Adipocyte (in vitro differentiated cells): ENCODE data around the gene CADPS.
A peak's percentile ranks its signal among the peaks of the same experiment; 100 is the strongest.

Experiments used
- DNase-seq: peaks from one replicate; pipeline ENCODE4 v3.0.0-alpha.2; 2015; ENCODE audit warnings: low read depth
- H3K27me3 ChIP-seq: replicated peaks from 2 replicates; pipeline ENCODE4 v1.7.0; 2013; ENCODE audit warnings: mild to moderate bottlenecking, low read length, moderate library complexity; ENCODE audit not compliant: control insufficient read depth, insufficient read depth
- H3K36me3 ChIP-seq: 2 replicates; pipeline ENCODE4 v1.7.0; 2013; ENCODE audit warnings: low read length, mild to moderate bottlenecking, moderate library complexity; ENCODE audit not compliant: control insufficient read depth, insufficient read depth, severe bottlenecking
- H3K4me1 ChIP-seq: 2 replicates; pipeline ENCODE4 v1.7.0; 2013; ENCODE audit warnings: mild to moderate bottlenecking, low read length, moderate library complexity; ENCODE audit not compliant: control insufficient read depth, insufficient read depth
- H3K4me3 ChIP-seq: 2 replicates; pipeline ENCODE4 v1.7.0; 2013; ENCODE audit warnings: mild to moderate bottlenecking, low read length, moderate library complexity
- H3K9ac ChIP-seq: 2 replicates; pipeline ENCODE4 v1.7.0; 2013; ENCODE audit warnings: mild to moderate bottlenecking, low read length, moderate library complexity
- H3K9me3 ChIP-seq: 2 replicates; pipeline ENCODE4 v1.7.0; 2013; ENCODE audit warnings: mild to moderate bottlenecking, low read length, moderate library complexity; ENCODE audit not compliant: control insufficient read depth

CADPS gene

DNA sequence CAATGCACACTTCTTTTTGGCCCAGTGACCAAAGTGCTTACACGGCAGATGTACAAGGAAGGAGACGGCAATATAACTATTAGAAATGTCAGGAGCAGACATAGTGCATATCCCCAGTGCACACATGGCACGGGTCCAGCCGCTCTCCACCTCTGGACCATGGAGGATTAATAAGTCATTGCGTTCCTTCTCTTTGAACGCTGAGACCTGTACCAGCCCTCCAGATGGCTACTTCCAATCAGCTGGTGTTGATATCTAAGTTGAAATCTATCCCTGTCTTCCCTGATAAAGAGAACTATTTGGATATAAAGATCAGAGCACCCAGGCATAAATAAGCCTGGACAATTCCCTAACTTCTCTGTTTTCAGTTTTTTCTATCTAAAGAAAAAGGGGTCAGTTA, 212.5 kb downstream of the CADPS start:
- no peak overlapping the region for H3K9ac ChIP-seq
- no peak for DNase-seq
- H3K36me3 ChIP-seq, result no peaks in the 10 kb centered on the region
- peaks cover 35% of the 10 kb centered on the region for H3K27me3 ChIP-seq
- no peaks in the 10 kb centered on the region for H3K4me1 ChIP-seq
- H3K9me3 ChIP-seq, result no peaks in the 10 kb centered on the region
- H3K4me3 ChIP-seq, result no peak overlapping the region

DNA sequence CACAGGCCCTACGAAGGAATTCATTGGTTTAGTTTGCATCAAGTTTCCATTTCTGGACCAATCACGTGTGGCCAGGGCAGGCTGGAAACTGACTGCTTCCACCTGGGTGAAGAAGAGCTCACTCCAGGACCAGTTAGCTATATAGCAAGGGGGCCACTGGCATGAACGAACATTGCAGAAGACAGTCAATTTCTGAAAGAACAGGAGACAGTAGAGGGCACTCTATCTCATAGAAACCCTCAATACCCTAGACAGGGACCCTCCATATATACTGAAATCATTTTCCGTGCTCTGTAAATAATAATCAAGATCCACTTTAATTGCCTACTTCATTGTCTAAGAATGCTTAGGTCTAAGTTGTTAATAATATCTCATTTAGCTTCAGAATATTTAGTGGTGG, 215.6 kb downstream of the CADPS start:
- Histone ChIP-seq H3K36me3 (no peaks in the 10 kb centered on the region), H3K4me3 (no peak overlapping the region), H3K9me3 (no peaks in the 10 kb centered on the region), H3K27me3 (peaks cover 22% of the 10 kb centered on the region), H3K4me1 (no peaks in the 10 kb centered on the region), H3K9ac (no peak overlapping the region)
- DNase-seq, result no peak

DNA sequence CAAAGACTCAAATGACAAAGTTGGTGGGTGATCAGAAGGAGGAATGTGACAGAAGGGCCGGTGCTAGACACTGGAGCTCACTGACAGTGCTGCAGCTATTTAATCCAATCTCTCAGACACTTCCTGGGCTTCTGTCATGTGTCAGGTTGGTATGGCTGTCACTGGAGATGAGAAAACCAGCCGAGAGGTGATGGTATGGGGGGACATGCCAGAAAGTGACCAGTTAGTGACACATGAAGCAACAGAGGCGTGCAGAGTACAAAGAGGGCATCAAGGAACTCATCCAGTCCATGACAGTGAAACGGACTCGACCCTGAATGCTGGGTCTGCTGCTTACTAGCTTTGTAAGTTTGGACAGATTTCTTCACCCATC, 219.5 kb downstream of the CADPS start:
- Histone ChIP-seq H3K4me1 (no peaks in the 10 kb centered on the region), H3K36me3 (no peaks in the 10 kb centered on the region), H3K4me3 (no peak overlapping the region), H3K27me3 (peaks cover 12% of the 10 kb centered on the region), H3K9ac (no peak overlapping the region), H3K9me3 (no peaks in the 10 kb centered on the region)
- DNase-seq, result no peak

DNA sequence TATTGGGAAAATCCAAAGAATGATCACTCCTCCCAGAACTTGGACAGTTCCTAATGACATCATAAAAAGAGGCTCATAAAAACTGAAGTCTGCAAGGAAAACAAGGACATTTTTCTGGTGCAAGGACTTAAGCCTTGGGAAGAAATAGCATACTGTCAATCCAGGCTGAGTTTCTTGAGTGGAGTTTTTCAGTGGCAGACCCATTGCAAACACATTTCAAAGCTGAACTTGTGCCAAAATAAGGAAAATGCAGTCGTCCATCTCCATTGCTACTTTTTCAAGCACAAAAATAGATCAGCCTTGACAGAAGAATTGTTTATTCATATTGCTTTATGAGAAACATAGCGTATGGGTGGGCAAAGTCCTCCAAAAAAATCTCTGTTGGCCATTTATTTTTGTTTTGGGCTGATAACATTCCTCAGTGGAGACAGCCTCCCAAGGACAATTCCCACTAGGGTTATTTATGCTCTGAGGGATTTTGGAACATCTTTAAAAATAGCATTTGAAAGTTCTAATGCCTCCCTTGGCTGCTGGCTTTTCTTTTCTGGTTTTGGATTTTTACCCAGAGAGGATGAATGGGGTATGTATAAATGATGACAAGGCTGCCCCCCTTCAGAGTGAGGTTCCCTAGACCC, 220.0 kb downstream of the CADPS start:
- H3K36me3 ChIP-seq, result no peaks in the 10 kb centered on the region
- H3K27me3 ChIP-seq, result peaks cover 12% of the 10 kb centered on the region
- no peak overlapping the region for H3K9ac ChIP-seq
- no peak for DNase-seq
- no peaks in the 10 kb centered on the region for H3K4me1 ChIP-seq
- H3K4me3 ChIP-seq, result no peak overlapping the region
- H3K9me3 ChIP-seq, result no peaks in the 10 kb centered on the region

DNA sequence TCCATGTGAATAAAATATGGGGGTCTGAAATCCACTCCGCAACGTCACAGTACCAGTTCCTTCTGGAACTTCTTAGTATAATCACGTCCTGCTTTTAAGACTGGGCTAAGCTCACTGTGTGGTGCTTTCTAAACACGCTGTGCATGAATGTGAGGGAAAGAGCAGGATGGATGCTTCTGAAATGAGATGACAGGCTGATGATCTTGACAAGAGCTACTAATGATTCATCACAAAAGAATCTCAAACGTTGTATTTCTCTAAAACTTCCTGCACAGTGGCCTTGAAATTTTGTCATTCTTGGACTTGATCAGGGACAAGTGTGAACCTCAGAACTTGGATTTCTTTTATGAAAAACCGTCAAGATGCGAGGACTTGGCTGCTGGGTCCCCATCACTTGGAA, 221.4 kb downstream of the CADPS start:
- no peaks in the 10 kb centered on the region for H3K36me3 ChIP-seq
- H3K27me3 ChIP-seq, result peaks cover 8% of the 10 kb centered on the region
- no peak overlapping the region for H3K4me3 ChIP-seq
- H3K4me1 ChIP-seq, result no peaks in the 10 kb centered on the region
- no peaks in the 10 kb centered on the region for H3K9me3 ChIP-seq
- no peak overlapping the region for H3K9ac ChIP-seq
- no peak for DNase-seq

DNA sequence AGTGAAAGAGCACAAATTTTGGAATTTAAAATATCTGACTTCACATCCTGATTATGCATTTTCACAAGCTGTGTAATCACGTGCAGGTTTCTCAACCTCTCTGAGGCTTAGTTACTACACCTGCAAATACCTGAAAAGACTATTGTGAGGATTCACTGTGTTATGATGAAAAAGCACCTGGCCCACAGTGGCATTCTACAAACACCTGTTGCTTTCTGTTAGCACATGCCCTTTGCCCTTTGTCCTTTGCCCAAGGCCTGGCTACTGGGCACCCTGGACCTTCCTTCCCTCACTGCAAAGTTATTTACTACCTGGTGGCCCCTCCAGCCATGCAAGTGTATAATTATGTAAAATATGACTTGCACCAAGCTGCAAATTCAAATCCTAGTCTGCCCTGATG, 227.5 kb downstream of the CADPS start:
- H3K36me3 ChIP-seq, result no peaks in the 10 kb centered on the region
- no peak for DNase-seq
- no peaks in the 10 kb centered on the region for H3K9me3 ChIP-seq
- no peak overlapping the region for H3K4me3 ChIP-seq
- no peaks in the 10 kb centered on the region for H3K4me1 ChIP-seq
- H3K27me3 ChIP-seq, result peaks cover 2% of the 10 kb centered on the region
- no peak overlapping the region for H3K9ac ChIP-seq

DNA sequence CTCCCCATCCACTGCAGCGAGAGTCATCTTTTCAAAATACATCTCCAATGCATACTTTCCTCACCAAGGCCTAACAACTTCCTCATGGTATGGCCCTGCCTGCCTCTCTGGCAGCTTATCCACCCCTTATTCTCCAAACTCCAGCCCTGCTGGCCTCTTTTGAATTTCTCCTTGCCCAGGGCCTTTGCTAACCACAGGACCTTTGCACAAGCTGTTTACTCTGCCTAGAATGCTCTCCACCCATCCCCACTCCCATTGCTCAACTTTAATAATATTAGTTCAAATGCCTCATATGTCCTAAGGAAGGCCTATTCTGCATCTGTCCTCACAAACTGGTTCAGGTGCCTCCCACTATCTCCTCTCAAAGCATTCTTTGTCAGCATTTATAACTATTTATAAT, 230.7 kb downstream of the CADPS start:
- H3K4me3 ChIP-seq, result no peak overlapping the region
- no peaks in the 10 kb centered on the region for H3K27me3 ChIP-seq
- no peaks in the 10 kb centered on the region for H3K36me3 ChIP-seq
- no peak overlapping the region for H3K9ac ChIP-seq
- DNase-seq, result no peak
- no peaks in the 10 kb centered on the region for H3K4me1 ChIP-seq
- no peaks in the 10 kb centered on the region for H3K9me3 ChIP-seq

DNA sequence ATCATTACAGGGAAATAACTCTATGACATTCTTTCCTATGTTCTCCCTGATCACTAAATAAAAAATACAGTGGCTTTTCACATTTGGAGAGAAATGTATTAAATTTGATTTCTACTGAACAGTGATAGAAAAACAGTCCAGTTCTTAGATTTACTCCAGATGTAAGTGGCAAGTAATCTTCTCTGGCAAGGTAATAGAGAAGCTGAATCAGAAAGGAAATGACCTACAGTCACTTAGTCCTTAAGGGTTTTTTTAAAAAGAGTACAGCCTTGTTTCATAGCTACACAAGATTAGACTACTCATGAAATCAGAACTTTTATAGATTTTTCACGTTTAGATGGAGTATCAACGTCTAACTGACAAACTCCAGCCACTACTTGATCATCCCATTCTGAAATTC, 236.9 kb downstream of the CADPS start:
- no peak overlapping the region for H3K9ac ChIP-seq
- H3K4me3 ChIP-seq, result no peak overlapping the region
- peaks cover 5% of the 10 kb centered on the region for H3K27me3 ChIP-seq
- no peak for DNase-seq
- no peaks in the 10 kb centered on the region for H3K4me1 ChIP-seq
- no peaks in the 10 kb centered on the region for H3K9me3 ChIP-seq
- no peaks in the 10 kb centered on the region for H3K36me3 ChIP-seq

DNA sequence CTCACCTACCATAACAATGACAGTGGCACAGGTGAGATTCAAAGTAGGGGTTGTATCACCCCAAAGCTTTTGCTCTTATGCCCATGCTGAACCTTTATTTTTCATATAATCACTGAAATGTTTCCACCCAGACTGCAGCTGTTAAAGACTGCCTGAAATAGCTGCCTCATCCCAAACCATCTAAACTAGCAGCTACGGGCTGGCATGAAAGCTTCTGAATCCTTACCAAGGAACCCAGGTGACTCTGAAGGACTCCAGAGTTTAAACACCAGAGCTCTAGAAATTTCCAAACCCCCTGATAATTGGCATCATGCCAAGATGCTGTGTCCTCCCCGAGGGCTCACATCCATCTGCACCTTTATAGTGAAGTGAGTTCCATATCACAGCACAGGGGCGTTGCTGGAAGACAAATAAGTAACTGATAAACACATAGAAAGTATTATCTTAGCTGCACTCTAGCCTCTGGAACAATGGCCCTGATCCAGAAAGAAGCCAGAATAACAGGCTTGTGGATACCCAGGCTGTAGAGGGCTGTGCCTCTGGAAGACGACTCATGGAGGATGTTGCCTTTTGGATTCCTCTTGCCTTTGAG, 238.9 kb downstream of the CADPS start:
- H3K4me1 ChIP-seq, result no peaks in the 10 kb centered on the region
- H3K27me3 ChIP-seq, result peaks cover 16% of the 10 kb centered on the region
- DNase-seq, result no peak
- no peak overlapping the region for H3K9ac ChIP-seq
- no peaks in the 10 kb centered on the region for H3K9me3 ChIP-seq
- H3K36me3 ChIP-seq, result no peaks in the 10 kb centered on the region
- no peak overlapping the region for H3K4me3 ChIP-seq

DNA sequence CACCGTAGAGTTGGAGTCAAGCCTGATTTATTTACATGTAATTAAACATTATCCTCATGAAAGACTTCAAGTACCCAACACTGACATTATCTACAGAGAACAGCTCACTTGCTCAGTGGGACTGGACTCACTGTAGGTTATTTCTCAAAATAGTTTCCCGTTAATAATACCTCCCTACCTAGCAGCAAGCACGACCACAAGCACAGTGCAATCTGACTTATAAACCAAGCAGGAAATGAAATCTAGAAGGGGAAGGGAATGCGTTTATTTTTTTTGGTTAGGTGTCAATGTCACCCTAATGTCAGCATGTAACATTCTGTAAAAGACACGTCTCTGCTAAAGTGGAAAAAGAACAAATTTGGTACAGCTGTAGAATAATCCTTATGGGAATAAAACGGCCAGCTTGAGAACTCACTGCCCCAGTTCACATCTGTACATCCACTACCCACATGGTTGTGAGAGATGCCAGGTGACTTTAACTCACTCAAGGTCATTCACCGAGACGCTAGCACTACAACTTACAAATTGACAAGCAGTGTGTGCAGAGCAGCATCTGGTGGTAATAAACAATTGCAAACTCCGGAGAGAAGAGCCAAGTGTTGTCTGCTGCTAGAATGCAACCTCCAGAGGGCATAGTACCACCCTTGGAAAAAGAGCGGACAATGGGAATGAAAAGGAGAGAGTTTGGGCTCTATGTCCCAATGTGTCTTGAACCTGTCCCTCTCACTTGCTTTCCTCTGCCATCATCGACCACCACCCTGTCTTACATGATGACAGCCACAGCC, 242.5 kb downstream of the CADPS start:
- H3K9ac ChIP-seq, result no peak overlapping the region
- no peaks in the 10 kb centered on the region for H3K4me1 ChIP-seq
- H3K4me3 ChIP-seq, result no peak overlapping the region
- DNase-seq, result peak; percentile 15
- H3K27me3 ChIP-seq, result peaks cover 16% of the 10 kb centered on the region
- no peaks in the 10 kb centered on the region for H3K9me3 ChIP-seq
- no peaks in the 10 kb centered on the region for H3K36me3 ChIP-seq

DNA sequence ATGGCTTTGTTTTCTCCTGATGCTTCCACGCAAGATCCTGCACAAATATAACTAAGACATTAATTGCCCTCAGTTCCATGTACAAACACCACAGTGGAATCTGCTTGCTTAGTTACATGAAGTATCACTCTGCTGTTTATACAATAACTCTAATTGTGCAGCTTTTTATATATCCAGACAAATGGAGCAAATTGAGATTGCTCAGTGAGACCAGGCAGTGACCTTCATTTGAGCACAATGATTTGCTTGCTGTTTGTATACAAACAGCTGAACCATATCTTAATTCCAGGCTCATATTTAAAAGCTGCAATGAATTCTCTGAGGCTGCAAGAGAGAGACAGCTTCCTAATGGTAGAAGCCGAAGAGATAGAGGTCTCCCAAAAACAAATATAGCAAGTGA, 243.7 kb downstream of the CADPS start:
- Histone ChIP-seq H3K9ac (no peak overlapping the region), H3K9me3 (no peaks in the 10 kb centered on the region), H3K4me1 (no peaks in the 10 kb centered on the region), H3K36me3 (no peaks in the 10 kb centered on the region), H3K27me3 (peaks cover 16% of the 10 kb centered on the region), H3K4me3 (no peak overlapping the region)
- no peak for DNase-seq
